HepG2 (cell line): ENCODE measurements around the gene ACSS1. TPM values are rescaled to one million over a fixed set of nuclear protein-coding genes. Genes with fewer than 3 reads are reported as not detected.

Experiments used
- CEBPB ChIP-seq: IDR thresholded peaks from 2 replicates; pipeline ENCODE4 v1.6.1; 2011; ENCODE audit warnings: low read depth, low read length, improper control_type of control experiment, borderline replicate concordance
- CEBPG ChIP-seq: IDR thresholded peaks from 2 replicates; pipeline ENCODE4 v1.6.1; 2016
- CREM ChIP-seq, 2 experiments: sonication (generic) in 1 of 2; formaldehyde crosslinking in 1 of 2; IDR thresholded peaks; 2 replicates each; pipeline versions ENCODE4 v1.4.0 to v1.6.1; 2016 to 2020; ENCODE audit warnings: antibody characterized with exemption in 1 of 2, mild to moderate bottlenecking in 1 of 2, missing genetic modification reagents in 1 of 2
- HNF4A ChIP-seq: sonication (generic); formaldehyde crosslinking; IDR thresholded peaks from 2 replicates; pipeline ENCODE4 v1.4.0; 2020; ENCODE audit warnings: missing genetic modification reagents
- MYC ChIP-seq: sonication (generic); formaldehyde crosslinking; IDR thresholded peaks from 2 replicates; pipeline ENCODE4 v1.9.0; 2021; ENCODE audit warnings: missing genetic modification reagents, borderline replicate concordance
- NFKB2 ChIP-seq: sonication (generic); formaldehyde crosslinking; IDR thresholded peaks from 2 replicates; pipeline ENCODE4 v1.4.0; 2020; ENCODE audit warnings: missing genetic modification reagents, borderline replicate concordance
- REL ChIP-seq: sonication (generic); formaldehyde crosslinking; conservative IDR thresholded peaks from 2 replicates; pipeline ENCODE4 v1.8.0; 2022; ENCODE audit warnings: mild to moderate bottlenecking, missing genetic modification reagents, moderate library complexity
- REXO4 ChIP-seq: sonication (generic); formaldehyde crosslinking; IDR thresholded peaks from 2 replicates; pipeline ENCODE4 v1.8.0; 2022; ENCODE audit warnings: missing genetic modification reagents, mild to moderate bottlenecking, borderline replicate concordance
- ZSCAN30 ChIP-seq: sonication (generic); formaldehyde crosslinking; IDR thresholded peaks from 2 replicates; pipeline ENCODE4 v1.5.0; 2020; ENCODE audit warnings: mild to moderate bottlenecking, missing genetic modification reagents
- polyA plus RNA-seq, 8 experiments: library from polyadenylated mRNA; depleted of rRNA in 3 of 8; stranded (reverse) in 7 of 8; unstranded in 1 of 8; fragments of >200 nt; fragmentation: Illumina TruSeq in 4 of 8; extraction: Trizol in 4 of 8; gene quantifications; 2 replicates each; pipeline versions ENCODE4 v1.2.1 to v1.2.3, GENCODE V29; 2011 to 2016; ENCODE audit warnings: low read depth in 4 of 8, missing spikeins in 1 of 8, mixed read lengths in 1 of 8; ENCODE audit not compliant: insufficient read depth in 1 of 8
- total RNA-seq, 5 experiments: library from RNA; depleted of rRNA; stranded (reverse); fragments of >200 nt; fragmentation: Illumina TruSeq; extraction: Trizol; gene quantifications; 2 replicates each; pipeline ENCODE4 v1.2.3, GENCODE V29; 2016; ENCODE audit warnings: low read depth in 1 of 5
- TF ChIP-seq, protein P1 (sequence below): sonication (generic); formaldehyde crosslinking; IDR thresholded peaks from 2 replicates; pipeline ENCODE4 v1.8.0; 2022; ENCODE audit warnings: mild to moderate bottlenecking, missing genetic modification reagents, borderline replicate concordance
- TF ChIP-seq, protein P2 (sequence below): sonication (generic); formaldehyde crosslinking; IDR thresholded peaks from 2 replicates; pipeline ENCODE4 v1.4.0; 2020; ENCODE audit warnings: mild to moderate bottlenecking, missing genetic modification reagents
- TF ChIP-seq, protein P3 (sequence below): sonication (generic); formaldehyde crosslinking; IDR thresholded peaks from 2 replicates; pipeline ENCODE4 v1.5.0; 2020; ENCODE audit warnings: mild to moderate bottlenecking, missing genetic modification reagents, borderline replicate concordance
- TF ChIP-seq, protein P4 (sequence below): sonication (generic); formaldehyde crosslinking; IDR thresholded peaks from 2 replicates; pipeline ENCODE4 v1.5.0; 2020; ENCODE audit warnings: missing genetic modification reagents
- TF ChIP-seq, protein P5 (sequence below): IDR thresholded peaks from 2 replicates; pipeline ENCODE4 v1.6.1; 2016; ENCODE audit warnings: mild to moderate bottlenecking
- TF ChIP-seq, protein P6 (sequence below): sonication (generic); formaldehyde crosslinking; IDR thresholded peaks from 2 replicates; pipeline ENCODE4 v1.5.0; 2020; ENCODE audit warnings: mild to moderate bottlenecking, missing genetic modification reagents

The ACSS1 gene
- total and polyA plus RNA-seq, 2 of the 13 experiments (the other 11 are each of a cell fraction or from before 2014, with no cell fraction given), result 15.2 to 41.6 TPM

DNA sequence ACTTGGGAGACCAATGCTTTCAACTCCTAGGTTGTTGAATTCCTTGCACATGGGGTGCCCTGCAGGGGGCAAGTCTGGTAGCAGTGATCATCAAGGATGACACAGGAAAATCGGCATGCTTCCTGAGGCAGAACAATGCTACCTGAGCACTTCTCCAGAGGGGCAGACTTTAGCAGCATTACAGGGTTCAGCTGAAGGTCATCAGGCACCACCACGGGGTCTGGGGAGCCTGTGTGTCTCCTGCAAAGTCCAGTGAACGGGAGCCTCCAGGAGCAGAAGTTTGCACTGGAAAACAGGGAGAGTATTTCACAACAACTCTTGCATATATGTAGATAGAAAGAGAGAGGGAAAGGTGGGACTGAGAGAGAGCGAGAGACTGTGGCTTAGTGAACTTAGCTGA lies 13.8 kb upstream of the ACSS1 start (continued):
- TF ChIP-seq, protein P1, sequence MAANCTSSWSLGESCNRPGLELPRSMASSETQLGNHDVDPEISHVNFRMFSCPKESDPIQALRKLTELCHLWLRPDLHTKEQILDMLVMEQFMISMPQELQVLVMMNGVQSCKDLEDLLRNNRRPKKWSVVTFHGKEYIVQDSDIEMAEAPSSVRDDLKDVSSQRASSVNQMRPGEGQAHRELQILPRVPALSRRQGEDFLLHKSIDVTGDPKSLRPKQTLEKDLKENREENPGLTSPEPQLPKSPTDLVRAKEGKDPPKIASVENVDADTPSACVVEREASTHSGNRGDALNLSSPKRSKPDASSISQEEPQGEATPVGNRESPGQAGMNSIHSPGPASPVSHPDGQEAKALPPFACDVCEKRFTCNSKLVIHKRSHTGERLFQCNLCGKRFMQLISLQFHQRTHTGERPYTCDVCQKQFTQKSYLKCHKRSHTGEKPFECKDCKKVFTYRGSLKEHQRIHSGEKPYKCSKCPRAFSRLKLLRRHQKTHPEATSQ (CRISPR knock-in tag), result no peak
- TF ChIP-seq, protein P2, sequence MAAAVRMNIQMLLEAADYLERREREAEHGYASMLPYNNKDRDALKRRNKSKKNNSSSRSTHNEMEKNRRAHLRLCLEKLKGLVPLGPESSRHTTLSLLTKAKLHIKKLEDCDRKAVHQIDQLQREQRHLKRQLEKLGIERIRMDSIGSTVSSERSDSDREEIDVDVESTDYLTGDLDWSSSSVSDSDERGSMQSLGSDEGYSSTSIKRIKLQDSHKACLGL (CRISPR knock-in tag), result no peak
- TF ChIP-seq NFKB2 (CRISPR knock-in tag), result no peak
- no peak for TF ChIP-seq MYC (CRISPR knock-in tag)
- no peak for TF ChIP-seq REL (CRISPR knock-in tag)
- TF ChIP-seq CEBPG (CRISPR knock-in tag), result peak; percentile 43; the same call in 1 of the 2 replicates
- no peak for TF ChIP-seq REXO4 (CRISPR knock-in tag)
- TF ChIP-seq, protein P3, sequence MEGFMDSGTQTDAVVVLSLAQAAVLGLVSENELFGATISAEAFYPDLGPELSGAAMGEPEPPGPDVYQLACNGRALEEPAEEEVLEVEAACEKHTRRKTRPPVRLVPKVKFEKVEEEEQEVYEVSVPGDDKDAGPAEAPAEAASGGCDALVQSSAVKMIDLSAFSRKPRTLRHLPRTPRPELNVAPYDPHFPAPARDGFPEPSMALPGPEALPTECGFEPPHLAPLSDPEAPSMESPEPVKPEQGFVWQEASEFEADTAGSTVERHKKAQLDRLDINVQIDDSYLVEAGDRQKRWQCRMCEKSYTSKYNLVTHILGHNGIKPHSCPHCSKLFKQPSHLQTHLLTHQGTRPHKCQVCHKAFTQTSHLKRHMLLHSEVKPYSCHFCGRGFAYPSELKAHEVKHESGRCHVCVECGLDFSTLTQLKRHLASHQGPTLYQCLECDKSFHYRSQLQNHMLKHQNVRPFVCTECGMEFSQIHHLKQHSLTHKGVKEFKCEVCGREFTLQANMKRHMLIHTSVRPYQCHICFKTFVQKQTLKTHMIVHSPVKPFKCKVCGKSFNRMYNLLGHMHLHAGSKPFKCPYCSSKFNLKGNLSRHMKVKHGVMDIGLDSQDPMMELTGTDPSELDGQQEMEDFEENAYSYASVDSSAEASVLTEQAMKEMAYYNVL (CRISPR knock-in tag), result no peak
- peak; percentile 80 for TF ChIP-seq CEBPB
- no peak for TF ChIP-seq ZSCAN30 (CRISPR knock-in tag)
- no peak for TF ChIP-seq CREM (IDR thresholded peaks at IDR 0.05)
- TF ChIP-seq CREM (CRISPR knock-in tag; IDR thresholded peaks at IDR 0.05), result no peak
- peak; percentile 41; the same call in 1 of the 2 replicates for TF ChIP-seq HNF4A
- TF ChIP-seq, protein P4, sequence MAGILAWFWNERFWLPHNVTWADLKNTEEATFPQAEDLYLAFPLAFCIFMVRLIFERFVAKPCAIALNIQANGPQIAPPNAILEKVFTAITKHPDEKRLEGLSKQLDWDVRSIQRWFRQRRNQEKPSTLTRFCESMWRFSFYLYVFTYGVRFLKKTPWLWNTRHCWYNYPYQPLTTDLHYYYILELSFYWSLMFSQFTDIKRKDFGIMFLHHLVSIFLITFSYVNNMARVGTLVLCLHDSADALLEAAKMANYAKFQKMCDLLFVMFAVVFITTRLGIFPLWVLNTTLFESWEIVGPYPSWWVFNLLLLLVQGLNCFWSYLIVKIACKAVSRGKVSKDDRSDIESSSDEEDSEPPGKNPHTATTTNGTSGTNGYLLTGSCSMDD (CRISPR knock-in tag), result no peak
- TF ChIP-seq, protein P5, sequence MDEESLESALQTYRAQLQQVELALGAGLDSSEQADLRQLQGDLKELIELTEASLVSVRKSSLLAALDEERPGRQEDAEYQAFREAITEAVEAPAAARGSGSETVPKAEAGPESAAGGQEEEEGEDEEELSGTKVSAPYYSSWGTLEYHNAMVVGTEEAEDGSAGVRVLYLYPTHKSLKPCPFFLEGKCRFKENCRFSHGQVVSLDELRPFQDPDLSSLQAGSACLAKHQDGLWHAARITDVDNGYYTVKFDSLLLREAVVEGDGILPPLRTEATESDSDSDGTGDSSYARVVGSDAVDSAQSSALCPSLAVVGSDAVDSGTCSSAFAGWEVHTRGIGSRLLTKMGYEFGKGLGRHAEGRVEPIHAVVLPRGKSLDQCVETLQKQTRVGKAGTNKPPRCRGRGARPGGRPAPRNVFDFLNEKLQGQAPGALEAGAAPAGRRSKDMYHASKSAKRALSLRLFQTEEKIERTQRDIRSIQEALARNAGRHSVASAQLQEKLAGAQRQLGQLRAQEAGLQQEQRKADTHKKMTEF (CRISPR knock-in tag), result no peak
- TF ChIP-seq, protein P6, sequence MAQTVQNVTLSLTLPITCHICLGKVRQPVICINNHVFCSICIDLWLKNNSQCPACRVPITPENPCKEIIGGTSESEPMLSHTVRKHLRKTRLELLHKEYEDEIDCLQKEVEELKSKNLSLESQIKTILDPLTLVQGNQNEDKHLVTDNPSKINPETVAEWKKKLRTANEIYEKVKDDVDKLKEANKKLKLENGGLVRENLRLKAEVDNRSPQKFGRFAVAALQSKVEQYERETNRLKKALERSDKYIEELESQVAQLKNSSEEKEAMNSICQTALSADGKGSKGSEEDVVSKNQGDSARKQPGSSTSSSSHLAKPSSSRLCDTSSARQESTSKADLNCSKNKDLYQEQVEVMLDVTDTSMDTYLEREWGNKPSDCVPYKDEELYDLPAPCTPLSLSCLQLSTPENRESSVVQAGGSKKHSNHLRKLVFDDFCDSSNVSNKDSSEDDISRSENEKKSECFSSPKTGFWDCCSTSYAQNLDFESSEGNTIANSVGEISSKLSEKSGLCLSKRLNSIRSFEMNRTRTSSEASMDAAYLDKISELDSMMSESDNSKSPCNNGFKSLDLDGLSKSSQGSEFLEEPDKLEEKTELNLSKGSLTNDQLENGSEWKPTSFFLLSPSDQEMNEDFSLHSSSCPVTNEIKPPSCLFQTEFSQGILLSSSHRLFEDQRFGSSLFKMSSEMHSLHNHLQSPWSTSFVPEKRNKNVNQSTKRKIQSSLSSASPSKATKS (CRISPR knock-in tag), result no peak
- TF ChIP-seq, all 625 proteins: peak for 9
